WERI-Rb-1 (cell line): ENCODE results near the gene NAMPT.

ENCODE experiments used
- DNase-seq: peaks from one replicate; pipeline ENCODE4 v3.0.0-alpha.2; 2020
- H3K27ac ChIP-seq: fragments of 250-450 bp; sonication (Bioruptor Pico); 2 replicates; pipeline ENCODE4 v1.5.1; 2020; ENCODE audit warnings: mild to moderate bottlenecking, moderate library complexity
- H3K27me3 ChIP-seq: fragments of 250-450 bp; sonication (Bioruptor Pico); 2 replicates; pipeline ENCODE4 v1.5.1; 2021; ENCODE audit warnings: mild to moderate bottlenecking, low read depth, moderate library complexity; ENCODE audit not compliant: insufficient read depth, severe bottlenecking
- H3K36me3 ChIP-seq: fragments of 250-450 bp; sonication (Bioruptor Pico); 2 replicates; pipeline ENCODE4 v1.5.1; 2020; ENCODE audit warnings: mild to moderate bottlenecking, moderate library complexity
- H3K4me3 ChIP-seq: 2 replicates; pipeline ENCODE4 v1.5.1; 2011; ENCODE audit warnings: low read depth, mild to moderate bottlenecking, control low read depth, low read length
- H3K9me3 ChIP-seq: fragments of 250-450 bp; sonication (Bioruptor Pico); 2 replicates; pipeline ENCODE4 v1.5.1; 2021; ENCODE audit warnings: mild to moderate bottlenecking, moderate library complexity; ENCODE audit not compliant: severe bottlenecking
- TF ChIP-seq, protein P1 (sequence below): IDR thresholded peaks from 2 replicates; pipeline ENCODE4 v1.5.1; 2011; ENCODE audit warnings: low read depth, mild to moderate bottlenecking, control low read depth, inconsistent platforms, low read length

Gene NAMPT

GRCh38 chr7:106262221-106262881 is 22.4 kb downstream of the NAMPT start:
- TF ChIP-seq, protein P1, sequence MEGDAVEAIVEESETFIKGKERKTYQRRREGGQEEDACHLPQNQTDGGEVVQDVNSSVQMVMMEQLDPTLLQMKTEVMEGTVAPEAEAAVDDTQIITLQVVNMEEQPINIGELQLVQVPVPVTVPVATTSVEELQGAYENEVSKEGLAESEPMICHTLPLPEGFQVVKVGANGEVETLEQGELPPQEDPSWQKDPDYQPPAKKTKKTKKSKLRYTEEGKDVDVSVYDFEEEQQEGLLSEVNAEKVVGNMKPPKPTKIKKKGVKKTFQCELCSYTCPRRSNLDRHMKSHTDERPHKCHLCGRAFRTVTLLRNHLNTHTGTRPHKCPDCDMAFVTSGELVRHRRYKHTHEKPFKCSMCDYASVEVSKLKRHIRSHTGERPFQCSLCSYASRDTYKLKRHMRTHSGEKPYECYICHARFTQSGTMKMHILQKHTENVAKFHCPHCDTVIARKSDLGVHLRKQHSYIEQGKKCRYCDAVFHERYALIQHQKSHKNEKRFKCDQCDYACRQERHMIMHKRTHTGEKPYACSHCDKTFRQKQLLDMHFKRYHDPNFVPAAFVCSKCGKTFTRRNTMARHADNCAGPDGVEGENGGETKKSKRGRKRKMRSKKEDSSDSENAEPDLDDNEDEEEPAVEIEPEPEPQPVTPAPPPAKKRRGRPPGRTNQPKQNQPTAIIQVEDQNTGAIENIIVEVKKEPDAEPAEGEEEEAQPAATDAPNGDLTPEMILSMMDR, result no peak
- no peak for DNase-seq
- Histone ChIP-seq H3K27ac (no peak overlapping the region), H3K27me3 (no peaks in the 10 kb centered on the region), H3K36me3 (peaks cover 35% of the 10 kb centered on the region), H3K9me3 (no peaks in the 10 kb centered on the region), H3K4me3 (no peak overlapping the region)

DNA sequence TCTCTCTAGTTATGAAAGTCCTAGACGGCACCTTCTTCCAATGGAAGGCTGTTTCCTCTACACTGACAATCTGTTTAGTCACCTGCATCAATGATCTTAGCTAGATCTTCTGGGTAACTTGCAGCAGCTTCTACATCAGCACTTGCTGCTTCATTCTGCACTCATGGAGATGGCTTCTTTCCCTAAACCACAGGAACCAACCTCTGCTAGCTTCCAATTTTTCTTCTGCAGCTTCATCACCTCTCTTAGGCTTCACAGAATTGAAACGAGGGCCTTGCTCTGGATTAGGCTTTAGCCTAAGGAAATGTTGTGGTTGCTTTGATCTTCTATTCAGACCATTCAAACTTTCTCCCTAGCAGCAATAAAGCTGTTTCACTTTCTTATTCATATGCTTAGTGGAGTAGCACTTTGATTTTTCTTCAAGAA is 24.6 kb downstream of the NAMPT start:
- peaks cover 20% of the 10 kb centered on the region for H3K36me3 ChIP-seq
- H3K27me3 ChIP-seq, result no peaks in the 10 kb centered on the region
- no peaks in the 10 kb centered on the region for H3K9me3 ChIP-seq
- no peak overlapping the region for H3K27ac ChIP-seq
- DNase-seq, result no peak
- no peak overlapping the region for H3K4me3 ChIP-seq
- TF ChIP-seq, protein P1, result no peak

DNA sequence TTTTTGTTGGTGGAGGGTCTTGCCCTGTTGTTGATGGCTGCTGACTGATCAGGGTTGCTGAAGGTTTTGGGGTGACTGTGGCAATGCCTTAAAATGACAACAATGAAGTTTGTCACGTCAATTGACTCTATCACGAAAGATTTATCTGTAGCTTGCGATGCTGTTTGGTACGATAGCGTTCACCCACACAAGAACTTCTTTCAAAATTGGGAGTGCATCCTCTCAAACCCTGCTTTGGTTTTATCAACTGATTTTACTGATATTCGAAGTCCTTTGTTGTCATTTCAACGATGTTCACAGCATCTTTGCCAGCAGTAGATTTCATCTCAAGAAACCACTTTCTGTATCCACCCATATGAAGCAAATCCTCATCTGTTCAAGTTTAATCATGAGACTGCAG is 26.0 kb downstream of the NAMPT start:
- H3K27ac ChIP-seq, result no peak overlapping the region
- H3K36me3 ChIP-seq, result peaks cover 20% of the 10 kb centered on the region
- H3K4me3 ChIP-seq, result no peak overlapping the region
- no peak for DNase-seq
- no peaks in the 10 kb centered on the region for H3K9me3 ChIP-seq
- no peaks in the 10 kb centered on the region for H3K27me3 ChIP-seq
- TF ChIP-seq, protein P1, result no peak

GRCh38 chr7:106257752-106258151 is 27.0 kb downstream of the NAMPT start:
- Histone ChIP-seq H3K36me3 (peaks cover 24% of the 10 kb centered on the region), H3K27me3 (no peaks in the 10 kb centered on the region)
- TF ChIP-seq, protein P1, result no peak

DNA sequence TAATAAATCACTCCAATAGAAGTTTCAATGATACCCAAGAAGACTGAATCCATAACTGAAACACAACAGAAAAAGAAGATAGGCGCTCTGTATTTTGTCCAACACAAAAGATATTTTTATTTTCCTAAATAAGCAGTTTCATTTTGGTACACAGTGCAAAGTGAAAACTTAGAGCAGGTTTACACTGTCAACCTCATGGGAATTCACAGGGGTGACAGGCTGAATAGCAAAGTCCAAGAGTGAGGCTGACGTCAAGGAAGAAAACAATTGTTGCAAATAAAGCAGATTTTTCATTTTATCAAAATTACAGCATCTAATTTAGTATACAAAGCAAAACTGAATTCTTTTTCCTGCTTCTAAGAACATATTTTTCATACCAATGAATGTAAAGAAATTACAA is 28.6 kb downstream of the NAMPT start:
- no peak for DNase-seq
- H3K36me3 ChIP-seq, result peaks cover 30% of the 10 kb centered on the region
- no peak overlapping the region for H3K27ac ChIP-seq

More at GRCh38 chr7:106257752-106258151, 27.0 kb downstream of the NAMPT start:
- H3K9me3 ChIP-seq, result no peaks in the 10 kb centered on the region
- no peak overlapping the region for H3K27ac ChIP-seq
- DNase-seq, result no peak
- no peak overlapping the region for H3K4me3 ChIP-seq

More for the DNA sequence above, 28.6 kb downstream of the NAMPT start:
- H3K9me3 ChIP-seq, result no peaks in the 10 kb centered on the region
- no peak overlapping the region for H3K4me3 ChIP-seq
- TF ChIP-seq, protein P1, result no peak
- H3K27me3 ChIP-seq, result no peaks in the 10 kb centered on the region
